Measurements from ENCODE around the gene ARPC1A.

DNA sequence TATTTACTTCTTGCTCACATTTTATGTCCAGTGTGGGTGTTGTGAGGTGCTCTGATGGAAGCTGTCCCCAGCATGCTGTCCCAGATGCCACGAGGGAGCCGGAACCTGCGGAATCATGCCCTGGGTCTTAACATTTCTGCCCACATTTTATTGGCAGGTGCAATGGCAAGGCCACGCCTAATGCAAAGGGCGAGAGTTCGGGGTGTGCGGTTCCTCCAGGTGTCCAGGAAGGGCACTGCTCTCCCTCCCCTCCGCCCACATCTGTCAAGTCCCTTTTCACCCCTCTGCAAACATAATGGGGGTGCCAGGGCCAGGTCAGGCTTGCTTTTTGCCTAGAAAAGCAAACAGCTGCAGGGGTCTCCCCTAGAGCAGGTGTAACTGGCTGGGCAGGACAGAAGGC is 66.3 kb downstream of the ARPC1A start:
- TF ChIP-seq, protein P1, sequence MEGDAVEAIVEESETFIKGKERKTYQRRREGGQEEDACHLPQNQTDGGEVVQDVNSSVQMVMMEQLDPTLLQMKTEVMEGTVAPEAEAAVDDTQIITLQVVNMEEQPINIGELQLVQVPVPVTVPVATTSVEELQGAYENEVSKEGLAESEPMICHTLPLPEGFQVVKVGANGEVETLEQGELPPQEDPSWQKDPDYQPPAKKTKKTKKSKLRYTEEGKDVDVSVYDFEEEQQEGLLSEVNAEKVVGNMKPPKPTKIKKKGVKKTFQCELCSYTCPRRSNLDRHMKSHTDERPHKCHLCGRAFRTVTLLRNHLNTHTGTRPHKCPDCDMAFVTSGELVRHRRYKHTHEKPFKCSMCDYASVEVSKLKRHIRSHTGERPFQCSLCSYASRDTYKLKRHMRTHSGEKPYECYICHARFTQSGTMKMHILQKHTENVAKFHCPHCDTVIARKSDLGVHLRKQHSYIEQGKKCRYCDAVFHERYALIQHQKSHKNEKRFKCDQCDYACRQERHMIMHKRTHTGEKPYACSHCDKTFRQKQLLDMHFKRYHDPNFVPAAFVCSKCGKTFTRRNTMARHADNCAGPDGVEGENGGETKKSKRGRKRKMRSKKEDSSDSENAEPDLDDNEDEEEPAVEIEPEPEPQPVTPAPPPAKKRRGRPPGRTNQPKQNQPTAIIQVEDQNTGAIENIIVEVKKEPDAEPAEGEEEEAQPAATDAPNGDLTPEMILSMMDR (conservative IDR thresholded peaks at IDR 0.05; ENCODE audit: low read depth, low read length) = no peak
- no peak for TF ChIP-seq EZH2 (IDR thresholded peaks at IDR 0.05; ENCODE audit: low read length, unreplicated experiment)
